ENCODE data around the gene GPR148.

- TF ChIP-seq MAZ (IDR thresholded peaks at IDR 0.05; ENCODE audit: borderline replicate concordance, low read depth, low read length) (no peak), CTCF (conservative IDR thresholded peaks at IDR 0.05; ENCODE audit: low read depth, low read length) (no peak), RFX5 (IDR thresholded peaks at IDR 0.05; ENCODE audit: low read depth, low read length) (no peak), RCOR1 (IDR thresholded peaks at IDR 0.05; ENCODE audit: insufficient replicate concordance, low read length) (no peak), POLR2A (IDR thresholded peaks at IDR 0.05; ENCODE audit: low read depth, low read length) (no peak), RAD21 (IDR thresholded peaks at IDR 0.05; ENCODE audit: low read length) (no peak), MXI1 (IDR thresholded peaks at IDR 0.05; ENCODE audit: borderline replicate concordance, low read depth, low read length) (no peak), CEBPB (IDR thresholded peaks at IDR 0.05; ENCODE audit: low read depth, low read length) (no peak), NFE2L2 (IDR thresholded peaks at IDR 0.05; ENCODE audit: low read depth, low read length) (no peak), FOS (IDR thresholded peaks at IDR 0.05; ENCODE audit: low read depth, low read length) (no peak), SMC3 (IDR thresholded peaks at IDR 0.05; ENCODE audit: low read depth, low read length) (no peak), USF2 (IDR thresholded peaks at IDR 0.05; ENCODE audit: low read depth, low read length) (no peak), BHLHE40 (IDR thresholded peaks at IDR 0.05; ENCODE audit: low read depth, low read length) (no peak)
- TF ChIP-seq, protein P1, sequence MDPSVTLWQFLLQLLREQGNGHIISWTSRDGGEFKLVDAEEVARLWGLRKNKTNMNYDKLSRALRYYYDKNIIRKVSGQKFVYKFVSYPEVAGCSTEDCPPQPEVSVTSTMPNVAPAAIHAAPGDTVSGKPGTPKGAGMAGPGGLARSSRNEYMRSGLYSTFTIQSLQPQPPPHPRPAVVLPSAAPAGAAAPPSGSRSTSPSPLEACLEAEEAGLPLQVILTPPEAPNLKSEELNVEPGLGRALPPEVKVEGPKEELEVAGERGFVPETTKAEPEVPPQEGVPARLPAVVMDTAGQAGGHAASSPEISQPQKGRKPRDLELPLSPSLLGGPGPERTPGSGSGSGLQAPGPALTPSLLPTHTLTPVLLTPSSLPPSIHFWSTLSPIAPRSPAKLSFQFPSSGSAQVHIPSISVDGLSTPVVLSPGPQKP (IDR thresholded peaks at IDR 0.05; ENCODE audit: borderline replicate concordance, low read depth, low read length): no peak
These were observed 8.8 kb upstream of the GPR148 start for GRCh38 chr2:130720036-130720435.

Data from IMR-90 (cell line).